Neural cell (in vitro differentiated cells): Measurements from ENCODE around the gene LSAMP.

Experiments used
- EP300 ChIP-seq: fragments of 450-650 bp; conservative IDR thresholded peaks from 2 replicates; pipeline ENCODE4 v1.6.1; 2014; ENCODE audit warnings: antibody characterized with exemption, mild to moderate bottlenecking, moderate library complexity; ENCODE audit not compliant: poor library complexity, severe bottlenecking
- EZH2 ChIP-seq: fragments of 200-600, 300-800 bp; shearing (Covaris generic), sonication (generic); IDR thresholded peaks from 2 replicates; pipeline ENCODE4 v1.6.1; 2014; ENCODE audit warnings: antibody characterized with exemption, low read length, borderline replicate concordance, mild to moderate bottlenecking; ENCODE audit not compliant: insufficient read depth, poor library complexity, severe bottlenecking
- POLR2AphosphoS5 ChIP-seq: IDR thresholded peaks from 2 replicates; pipeline ENCODE4 v1.6.1; 2012
- RAD21 ChIP-seq: fragments of 450-650 bp; conservative IDR thresholded peaks from 2 replicates; pipeline ENCODE4 v1.6.1; 2014; ENCODE audit warnings: antibody characterized with exemption, mild to moderate bottlenecking, moderate library complexity
- REST ChIP-seq: IDR thresholded peaks from 2 replicates; pipeline ENCODE4 v1.6.1; 2012; ENCODE audit warnings: borderline replicate concordance
- TAF1 ChIP-seq: IDR thresholded peaks from 2 replicates; pipeline ENCODE4 v1.6.1; 2012; ENCODE audit warnings: low read depth
- TF ChIP-seq, protein P1 (sequence below): fragments of 450-650 bp; IDR thresholded peaks from 2 replicates; pipeline ENCODE4 v1.5.1; 2014; ENCODE audit warnings: antibody characterized with exemption, mild to moderate bottlenecking, moderate library complexity; ENCODE audit not compliant: poor library complexity, severe bottlenecking

GRCh38 chr3:116020495-116020894 lies 424.8 kb downstream of the LSAMP start:
- TF ChIP-seq, protein P1, sequence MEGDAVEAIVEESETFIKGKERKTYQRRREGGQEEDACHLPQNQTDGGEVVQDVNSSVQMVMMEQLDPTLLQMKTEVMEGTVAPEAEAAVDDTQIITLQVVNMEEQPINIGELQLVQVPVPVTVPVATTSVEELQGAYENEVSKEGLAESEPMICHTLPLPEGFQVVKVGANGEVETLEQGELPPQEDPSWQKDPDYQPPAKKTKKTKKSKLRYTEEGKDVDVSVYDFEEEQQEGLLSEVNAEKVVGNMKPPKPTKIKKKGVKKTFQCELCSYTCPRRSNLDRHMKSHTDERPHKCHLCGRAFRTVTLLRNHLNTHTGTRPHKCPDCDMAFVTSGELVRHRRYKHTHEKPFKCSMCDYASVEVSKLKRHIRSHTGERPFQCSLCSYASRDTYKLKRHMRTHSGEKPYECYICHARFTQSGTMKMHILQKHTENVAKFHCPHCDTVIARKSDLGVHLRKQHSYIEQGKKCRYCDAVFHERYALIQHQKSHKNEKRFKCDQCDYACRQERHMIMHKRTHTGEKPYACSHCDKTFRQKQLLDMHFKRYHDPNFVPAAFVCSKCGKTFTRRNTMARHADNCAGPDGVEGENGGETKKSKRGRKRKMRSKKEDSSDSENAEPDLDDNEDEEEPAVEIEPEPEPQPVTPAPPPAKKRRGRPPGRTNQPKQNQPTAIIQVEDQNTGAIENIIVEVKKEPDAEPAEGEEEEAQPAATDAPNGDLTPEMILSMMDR, result no peak
- TF ChIP-seq REST, result no peak
- no peak for TF ChIP-seq EZH2
- TF ChIP-seq TAF1, result no peak
- TF ChIP-seq POLR2AphosphoS5, result no peak
- TF ChIP-seq RAD21, result no peak
- no peak for TF ChIP-seq EP300
